Hematopoietic multipotent progenitor cell treated with erythropoietin and hydrocortisone succinate and interleukin-3 and kit ligand, for 15 days (in vitro differentiated cells): ENCODE results near the gene CADM3.

Source experiments
- DNase-seq: peaks from one replicate; pipeline ENCODE4 v3.0.0-alpha.2; 2015; ENCODE audit warnings: low spot score

Gene CADM3

DNA sequence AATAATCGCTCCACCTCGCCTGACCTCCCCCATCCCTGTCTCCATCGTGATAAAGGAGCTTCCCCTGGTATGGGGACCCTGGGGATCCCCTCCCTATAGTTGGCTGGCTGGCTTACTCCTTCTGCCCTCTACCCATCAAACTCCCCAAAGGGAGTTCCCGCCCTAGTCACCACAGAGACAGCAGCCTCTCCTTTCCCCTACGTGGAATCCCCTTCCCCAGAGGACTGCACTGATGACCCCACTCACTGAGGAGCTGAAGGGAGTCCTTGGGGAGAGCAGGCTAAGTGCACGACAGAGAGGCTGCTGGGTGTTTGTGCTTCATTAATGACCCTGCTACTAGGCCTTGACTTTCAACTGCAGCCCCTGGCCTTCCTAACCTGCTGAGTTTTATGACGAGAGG is 1.9 kb downstream of the CADM3 start:
- DNase-seq, result no peak

DNA sequence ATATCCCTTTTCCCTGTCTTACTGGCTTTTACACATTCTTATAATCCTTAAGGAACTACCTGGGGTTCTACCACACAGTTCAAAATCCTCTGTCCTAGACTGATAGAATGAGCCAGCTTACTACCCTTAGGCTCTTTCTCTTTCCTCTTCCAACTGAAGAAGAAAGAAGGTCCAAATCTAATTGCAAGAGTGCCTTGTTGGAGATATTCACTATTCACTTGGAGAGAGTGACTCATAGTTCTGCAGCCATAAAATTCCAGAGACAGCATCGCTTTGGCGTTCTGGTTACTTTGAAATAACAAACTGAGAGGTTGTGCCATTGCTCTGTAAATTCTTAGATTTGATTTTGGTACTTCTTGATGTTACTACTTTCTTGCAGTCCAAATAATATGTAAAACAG is 4.2 kb downstream of the CADM3 start:
- no peak for DNase-seq

- peak; percentile 49 for DNase-seq
Observed at GRCh38 chr1:159177272-159177907, 6.0 kb downstream of the CADM3 start.

DNA sequence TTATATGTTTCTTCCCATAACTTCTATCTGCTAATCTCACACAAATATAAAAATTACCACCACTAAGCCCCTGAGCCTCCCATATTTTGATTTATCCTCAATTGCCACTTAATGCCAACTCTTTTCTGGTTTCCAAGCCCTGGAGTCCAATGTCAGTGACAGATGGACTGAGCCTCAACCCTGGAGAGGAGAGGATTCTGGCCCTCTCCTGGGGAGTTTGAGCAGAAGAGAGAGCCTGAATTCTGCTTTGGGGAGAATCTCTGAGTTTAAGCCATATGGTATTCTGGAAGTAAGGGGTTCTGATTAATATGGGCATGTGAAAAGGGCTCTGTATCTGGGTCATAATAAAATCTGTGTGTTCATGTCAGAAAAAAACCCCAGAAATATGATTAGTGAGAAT is 8.5 kb downstream of the CADM3 start:
- no peak for DNase-seq

DNA sequence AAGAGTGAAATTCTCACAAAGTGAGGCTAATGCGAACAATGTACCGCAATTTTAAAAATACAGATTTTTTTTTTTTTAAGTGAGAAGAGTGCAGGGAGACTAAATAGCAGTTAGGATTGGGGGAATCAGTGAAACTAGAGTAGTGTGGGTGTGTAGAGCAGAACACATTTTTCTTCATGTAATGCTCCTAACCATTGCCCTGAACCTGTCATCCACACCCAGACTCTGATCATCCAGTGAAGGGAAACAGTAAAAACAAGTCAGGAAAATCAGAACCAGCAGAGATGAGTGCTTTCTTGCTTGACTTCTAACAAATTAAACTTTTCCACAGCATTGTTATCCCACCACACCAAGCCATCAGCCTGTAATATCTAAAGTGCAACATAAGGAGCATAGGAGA is 9.1 kb downstream of the CADM3 start:
- DNase-seq, result no peak

GRCh38 chr1:159181328-159182024 is 10.1 kb downstream of the CADM3 start:
- no peak for DNase-seq

DNA sequence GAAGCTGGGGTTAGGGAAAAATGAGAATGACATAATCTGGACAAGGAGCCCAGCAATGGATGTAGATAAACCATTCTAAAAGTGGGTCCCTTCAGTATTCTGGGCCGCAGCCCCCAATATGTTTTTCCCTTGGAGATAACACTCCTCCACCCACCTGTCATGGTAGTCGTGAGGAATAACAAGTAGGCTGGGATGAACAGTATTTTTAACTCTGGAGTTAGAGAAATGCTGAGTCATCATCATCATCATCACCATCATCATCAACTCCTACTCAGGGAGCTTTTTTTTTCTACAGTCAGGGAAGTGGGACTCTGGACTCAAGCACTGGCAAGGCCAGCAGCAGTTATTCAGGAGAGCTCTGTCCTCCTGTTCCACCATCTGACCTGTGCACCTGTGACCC is 12.8 kb downstream of the CADM3 start:
- peak; percentile 34 for DNase-seq

GRCh38 chr1:159185121-159185520 is 13.7 kb downstream of the CADM3 start:
- DNase-seq, result no peak

- DNase-seq, result no peak
Observed at GRCh38 chr1:159187033-159187432, 15.6 kb downstream of the CADM3 start.

DNA sequence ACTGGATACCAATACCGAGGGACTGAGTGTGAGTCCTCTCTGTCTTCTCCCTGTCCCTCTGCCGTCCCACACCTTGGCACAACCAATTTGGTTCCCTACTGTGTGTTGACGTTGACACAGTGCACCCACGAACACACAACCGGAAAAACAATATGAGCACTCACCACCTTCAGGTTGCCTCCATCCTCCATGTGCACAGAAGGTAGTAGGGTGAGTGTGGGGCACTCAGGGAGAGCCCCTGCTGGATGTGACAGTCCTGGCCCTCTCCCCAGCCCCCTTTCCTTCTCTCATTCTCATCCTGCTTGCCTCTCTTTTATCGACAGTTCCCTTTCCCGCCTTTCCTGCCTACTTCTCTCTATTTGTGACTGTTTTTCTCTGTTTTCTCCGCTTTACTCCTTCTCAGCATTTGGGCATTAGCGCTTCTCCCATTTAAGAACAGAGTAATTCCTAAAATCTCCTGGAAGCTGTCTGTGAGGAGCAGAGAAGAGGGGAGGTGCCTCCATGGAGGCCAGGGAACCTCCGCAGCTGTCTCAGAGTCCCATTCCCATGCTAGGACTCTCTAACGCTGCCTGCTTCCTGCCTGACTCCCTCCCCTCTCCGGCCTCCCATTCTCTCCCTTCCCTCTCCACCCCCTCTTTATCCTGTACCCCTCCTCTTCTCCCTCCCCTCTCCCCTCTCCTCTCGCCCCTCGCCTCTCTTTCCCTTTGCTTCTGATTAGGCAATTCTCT is 16.4 kb downstream of the CADM3 start:
- no peak for DNase-seq

DNA sequence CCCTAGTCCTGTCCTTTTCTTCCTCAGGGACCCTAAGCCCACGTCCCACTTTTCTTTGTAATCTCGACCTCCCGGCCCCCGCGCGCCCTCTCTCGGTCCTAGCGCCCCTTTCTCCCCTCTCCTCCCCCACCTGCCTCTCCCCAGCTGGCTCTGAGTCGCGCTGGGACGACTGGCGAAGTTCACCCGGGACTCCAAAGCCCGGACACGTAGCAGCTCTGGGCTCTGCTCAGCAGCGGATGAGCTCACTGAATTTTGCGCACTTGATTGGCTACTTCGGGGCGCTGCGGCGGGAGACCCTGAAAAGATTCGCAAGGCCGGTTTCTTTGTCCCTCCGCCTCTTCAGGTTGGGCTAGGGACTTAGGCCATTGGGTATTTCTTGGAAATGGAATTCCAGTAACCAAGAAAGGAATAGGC is 17.0 kb downstream of the CADM3 start:
- DNase-seq, result no peak

GRCh38 chr1:159190441-159190840 is 19.0 kb downstream of the CADM3 start:
- no peak for DNase-seq

- no peak for DNase-seq
Observed at GRCh38 chr1:159196543-159196942, 25.1 kb downstream of the CADM3 start.

GRCh38 chr1:159197561-159198557 is 26.4 kb downstream of the CADM3 start:
- DNase-seq, result peak; percentile 88

DNA sequence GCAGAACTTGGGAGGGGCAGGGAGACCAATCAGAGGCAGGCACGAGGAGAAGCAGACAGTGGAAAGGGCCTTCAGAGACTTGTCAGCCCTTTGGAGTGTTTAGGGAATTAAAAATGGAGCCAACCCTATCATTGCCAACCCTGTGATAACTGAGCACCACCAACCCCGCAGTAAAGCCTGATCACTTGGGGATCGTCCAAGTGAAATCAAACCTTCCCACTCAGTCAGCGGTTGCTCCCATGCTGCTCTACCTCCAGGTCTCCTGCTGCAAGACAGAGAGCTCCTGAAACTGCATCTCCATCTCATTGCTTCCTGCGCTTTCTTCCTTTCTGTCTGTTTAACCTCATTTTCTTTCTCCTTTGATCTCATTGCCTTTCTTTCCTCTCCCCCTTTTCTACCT is 28.5 kb downstream of the CADM3 start:
- DNase-seq, result no peak

GRCh38 chr1:159200769-159201168 is 29.4 kb downstream of the CADM3 start:
- DNase-seq, result no peak

GRCh38 chr1:159201642-159202041 is 30.2 kb downstream of the CADM3 start:
- DNase-seq, result no peak

DNA sequence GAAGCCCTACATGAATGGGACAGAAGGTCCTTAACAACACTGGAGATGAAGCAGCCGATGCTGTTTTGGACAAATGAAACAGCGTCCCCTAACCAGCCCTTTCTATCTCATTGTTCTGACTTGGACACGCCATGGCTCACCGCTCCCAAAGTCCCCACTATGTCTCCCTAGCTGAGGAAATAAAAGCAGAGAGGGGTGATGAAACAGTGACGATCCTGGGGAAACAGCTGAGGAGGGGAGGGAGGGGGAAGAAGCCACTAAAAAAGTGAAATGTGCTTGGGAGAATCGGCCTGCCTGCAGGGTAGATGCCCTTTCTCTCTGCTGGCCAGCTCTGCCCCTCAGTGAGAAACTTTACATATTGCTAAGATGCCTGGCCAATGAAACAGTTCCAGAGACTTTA is 32.2 kb downstream of the CADM3 start:
- no peak for DNase-seq

DNA sequence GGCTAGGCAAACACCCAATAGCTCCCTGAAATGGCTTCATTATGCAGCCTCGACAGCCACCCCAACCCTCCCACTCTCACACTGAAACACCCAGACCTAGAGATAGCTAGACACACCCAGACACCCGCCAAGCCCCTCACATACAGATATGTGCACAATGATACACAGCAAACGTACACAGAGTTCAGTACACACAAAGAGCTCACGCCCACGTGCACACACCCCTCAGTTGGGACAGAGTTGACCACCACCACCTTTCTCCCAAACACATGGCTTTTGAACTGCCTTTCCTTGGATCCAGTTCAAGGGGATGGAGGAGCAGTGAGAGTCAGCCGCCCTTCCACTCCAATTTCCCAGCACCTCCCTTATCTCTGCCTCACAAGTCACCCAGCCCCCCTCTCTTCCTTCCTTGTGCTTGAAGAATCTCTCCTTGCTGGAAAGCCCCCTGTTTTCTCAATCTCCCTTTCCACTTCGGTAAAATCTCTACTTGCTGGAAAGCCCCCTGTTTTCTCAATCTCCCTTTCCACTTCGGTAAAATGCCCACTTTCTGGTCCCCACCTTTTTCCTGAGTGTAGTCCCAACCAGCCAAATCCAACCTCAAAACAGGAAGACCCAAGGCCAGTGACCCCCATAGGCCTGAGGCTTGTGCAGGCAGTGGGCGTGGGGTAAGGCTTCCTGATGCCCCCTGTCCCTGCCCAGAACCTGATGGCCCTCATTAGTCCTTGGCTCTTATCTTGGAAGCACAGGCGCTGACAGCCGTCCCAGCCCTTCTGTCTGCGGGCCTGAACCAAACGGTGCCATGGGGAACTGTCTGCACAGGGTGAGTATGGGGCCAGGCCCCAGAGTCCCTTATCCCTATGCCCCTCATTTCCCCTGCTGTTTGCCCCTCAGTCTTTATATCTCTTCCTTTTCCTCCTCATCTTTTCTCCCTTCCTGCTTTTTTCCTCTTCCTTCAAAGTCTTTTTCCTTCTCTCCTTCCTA is 33.0 kb downstream of the CADM3 start, which contains the start of gene ACKR1:
Gene ACKR1, plus strand, starts transcription at position 715 of the 981 bp plus-strand sequence. Its CDS starts 85 bp downstream, at position 800.
- peak; percentile 91 for DNase-seq

DNA sequence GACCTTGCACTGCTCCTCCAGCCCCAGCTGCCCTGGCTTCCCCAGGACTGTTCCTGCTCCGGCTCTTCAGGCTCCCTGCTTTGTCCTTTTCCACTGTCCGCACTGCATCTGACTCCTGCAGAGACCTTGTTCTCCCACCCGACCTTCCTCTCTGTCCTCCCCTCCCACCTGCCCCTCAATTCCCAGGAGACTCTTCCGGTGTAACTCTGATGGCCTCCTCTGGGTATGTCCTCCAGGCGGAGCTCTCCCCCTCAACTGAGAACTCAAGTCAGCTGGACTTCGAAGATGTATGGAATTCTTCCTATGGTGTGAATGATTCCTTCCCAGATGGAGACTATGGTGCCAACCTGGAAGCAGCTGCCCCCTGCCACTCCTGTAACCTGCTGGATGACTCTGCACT is 33.8 kb downstream of the CADM3 start:
- peak; percentile 44 for DNase-seq

DNA sequence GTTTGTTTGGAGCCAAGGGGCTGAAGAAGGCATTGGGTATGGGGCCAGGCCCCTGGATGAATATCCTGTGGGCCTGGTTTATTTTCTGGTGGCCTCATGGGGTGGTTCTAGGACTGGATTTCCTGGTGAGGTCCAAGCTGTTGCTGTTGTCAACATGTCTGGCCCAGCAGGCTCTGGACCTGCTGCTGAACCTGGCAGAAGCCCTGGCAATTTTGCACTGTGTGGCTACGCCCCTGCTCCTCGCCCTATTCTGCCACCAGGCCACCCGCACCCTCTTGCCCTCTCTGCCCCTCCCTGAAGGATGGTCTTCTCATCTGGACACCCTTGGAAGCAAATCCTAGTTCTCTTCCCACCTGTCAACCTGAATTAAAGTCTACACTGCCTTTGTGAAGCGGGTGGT is 34.7 kb downstream of the CADM3 start:
- DNase-seq, result peak; percentile 58
